ENCODE results near the gene SYNE2.
"Not testable (repeated sequence)": the region's sequence is repeated elsewhere in the genome, so short reads cannot be mapped to it uniquely, and the experiment has no call there.

SYNE2 gene

GRCh38 chr14:63991833-63992232 lies 139.0 kb downstream of the SYNE2 start:
- H3K27ac ChIP-seq, result peak overlapping the region in 3 of 21 experiments; percentile 37 to 65 (median 64)

DNA sequence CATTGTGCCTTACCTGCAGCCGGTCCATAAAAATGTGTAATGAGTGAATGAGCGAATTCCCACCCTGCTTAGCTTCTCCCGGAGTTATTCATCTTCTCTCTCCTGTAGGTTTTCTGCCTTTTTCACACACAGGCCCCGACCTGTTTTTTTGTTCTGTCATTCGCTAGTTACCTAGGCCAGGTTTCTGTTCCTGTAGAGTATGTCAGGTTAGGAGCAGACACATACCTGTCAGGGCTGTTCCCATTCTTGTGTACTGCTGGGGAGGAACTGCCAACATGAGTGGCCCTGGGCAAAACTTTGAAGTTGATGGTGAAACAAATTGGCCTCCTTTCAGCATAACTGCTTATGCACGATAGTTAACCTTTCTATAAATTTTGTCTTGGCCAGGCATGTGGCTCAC lies 140.1 kb downstream of the SYNE2 start:
- peak overlapping the region in 6 of 21 experiments; percentile 13 to 65 (median 48) for H3K27ac ChIP-seq
- no peak overlapping the region for H3K4me3 ChIP-seq

More at GRCh38 chr14:63991833-63992232, 139.0 kb downstream of the SYNE2 start:
- no peak overlapping the region for H3K4me3 ChIP-seq

GRCh38 chr14:63993992-63994391 lies 141.2 kb downstream of the SYNE2 start:
- Histone ChIP-seq H3K4me3 (no peak overlapping the region), H3K27ac (no peak overlapping the region)

DNA sequence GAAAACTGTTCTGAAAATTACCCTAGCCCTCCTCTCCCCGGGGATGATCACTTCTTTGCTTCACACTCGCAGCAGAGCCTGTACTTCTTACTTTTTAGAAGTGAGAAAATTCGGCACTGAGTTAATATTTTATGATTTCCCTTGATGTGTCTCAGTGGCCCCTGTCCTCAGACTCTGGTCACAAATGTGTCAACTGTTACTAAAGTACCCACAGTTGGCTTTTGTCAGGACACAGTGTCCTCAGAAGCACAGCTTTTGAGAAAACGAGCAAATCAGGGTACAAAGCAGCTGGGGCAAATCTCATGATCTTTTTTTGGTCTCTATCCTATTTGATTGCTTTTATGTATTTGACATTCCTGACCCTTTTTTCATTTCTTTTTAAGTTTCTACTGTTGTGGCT lies 142.5 kb downstream of the SYNE2 start:
- Histone ChIP-seq H3K4me3 (no peak overlapping the region), H3K27ac (no peak overlapping the region)

GRCh38 chr14:63996016-63996415 lies 143.2 kb downstream of the SYNE2 start:
- Histone ChIP-seq H3K27ac (no peak overlapping the region), H3K4me3 (no peak overlapping the region)

DNA sequence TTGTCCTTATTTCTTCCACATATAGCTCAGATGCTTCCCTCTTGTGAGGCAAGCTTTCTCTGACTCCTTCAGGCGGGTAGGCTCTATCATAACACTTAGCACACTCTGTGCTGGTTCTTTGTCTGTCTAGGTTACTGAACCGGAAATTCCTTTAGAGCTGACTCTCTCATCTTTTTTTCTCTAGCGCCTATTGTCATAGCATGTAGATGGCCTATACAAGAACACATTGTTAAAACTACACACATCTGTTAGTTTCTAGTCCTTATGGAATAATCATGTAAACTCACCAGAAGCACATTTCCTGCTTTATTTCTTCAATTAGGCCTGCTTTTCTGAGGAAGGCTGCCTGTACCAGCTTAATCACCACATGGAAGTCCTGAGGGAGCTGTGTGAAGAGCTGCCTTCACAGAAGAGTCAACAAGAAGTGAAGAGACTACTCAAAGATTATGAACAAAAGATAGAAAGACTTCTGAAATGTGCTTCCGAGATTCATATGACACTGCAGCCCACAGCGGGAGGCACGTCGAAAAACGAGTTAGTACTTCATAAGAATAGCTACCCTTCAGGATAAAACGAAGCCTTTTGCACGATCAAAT lies 143.9 kb downstream of the SYNE2 start:
- Histone ChIP-seq H3K4me3 (no peak overlapping the region), H3K27ac (no peak overlapping the region)

DNA sequence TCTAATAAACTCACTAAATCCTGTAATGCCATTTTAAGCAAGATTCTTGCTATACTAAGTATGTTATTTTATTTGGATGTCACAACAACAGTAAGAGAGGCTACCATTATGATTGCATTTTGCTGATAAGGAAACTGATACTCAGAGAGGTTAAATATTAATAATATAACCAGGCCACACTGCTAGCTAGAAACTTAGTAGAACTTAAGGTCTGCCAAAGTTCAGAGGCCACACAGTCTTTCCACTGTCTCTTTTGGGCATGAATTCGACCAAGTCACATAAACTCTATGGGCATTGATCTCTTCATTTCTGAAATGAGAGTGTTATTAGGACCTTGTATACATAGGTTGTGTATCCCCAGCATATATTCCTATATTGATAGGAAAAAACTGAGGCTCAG lies 147.9 kb downstream of the SYNE2 start:
- Histone ChIP-seq H3K27ac (no peak overlapping the region), H3K4me3 (no peak overlapping the region)

DNA sequence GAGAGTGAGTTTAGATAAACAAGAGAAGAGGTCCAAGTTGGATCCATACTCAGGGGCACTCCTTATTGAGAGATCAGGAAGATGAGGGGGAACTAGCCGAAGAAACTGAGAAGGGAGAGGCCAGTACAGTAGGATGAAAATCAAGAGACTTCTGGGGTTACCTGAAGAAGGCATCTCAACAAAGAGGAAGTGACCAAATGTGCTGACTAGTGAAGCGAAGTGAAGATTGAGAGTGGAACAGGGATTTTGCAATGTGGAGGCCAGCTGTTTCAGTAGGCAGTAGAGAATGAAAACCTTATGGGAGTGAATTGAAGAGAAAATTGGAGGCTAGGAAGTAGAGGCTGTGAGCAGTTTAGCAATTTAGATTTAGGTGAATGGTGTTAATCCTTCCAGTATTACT lies 153.0 kb downstream of the SYNE2 start:
- Histone ChIP-seq H3K4me3 (no peak overlapping the region), H3K27ac (no peak overlapping the region)

GRCh38 chr14:64008016-64008415 lies 155.2 kb downstream of the SYNE2 start:
- Histone ChIP-seq H3K4me3 (no peak overlapping the region), H3K27ac (no peak overlapping the region)

DNA sequence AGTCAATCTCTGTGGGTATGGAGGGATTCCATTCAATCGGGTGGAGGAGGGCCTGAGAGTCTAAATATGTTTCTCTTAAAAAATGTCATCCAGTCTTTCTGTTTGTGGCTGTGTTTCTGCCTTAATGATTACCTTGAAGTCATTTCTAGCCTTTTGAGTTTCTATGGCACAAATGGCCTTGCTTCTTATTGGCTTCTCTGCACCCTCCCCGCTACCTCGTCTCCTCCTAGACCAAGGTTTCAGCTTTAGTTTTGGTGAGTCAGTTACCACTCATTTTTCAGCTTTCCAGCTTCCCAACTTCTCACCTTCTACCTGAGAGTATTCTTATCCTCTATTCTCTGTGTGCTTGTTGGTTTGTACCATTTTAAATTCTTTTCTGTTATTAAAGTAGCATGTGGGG lies 159.2 kb downstream of the SYNE2 start:
- no peak overlapping the region for H3K27ac ChIP-seq
- no peak overlapping the region for H3K4me3 ChIP-seq

- H3K4me3 ChIP-seq, result no peak overlapping the region
- H3K27ac ChIP-seq, result no peak overlapping the region
Observed at GRCh38 chr14:64012720-64013119, 159.9 kb downstream of the SYNE2 start.

GRCh38 chr14:64025479-64025878 lies 172.7 kb downstream of the SYNE2 start:
- Histone ChIP-seq H3K4me3 (no peak overlapping the region), H3K27ac (no peak overlapping the region)

- H3K4me3 ChIP-seq, result no peak overlapping the region
Observed at GRCh38 chr14:64026600-64026999, 173.8 kb downstream of the SYNE2 start.

GRCh38 chr14:64035143-64035542 lies 182.3 kb downstream of the SYNE2 start:
- Histone ChIP-seq H3K27ac (no peak overlapping the region), H3K4me3 (no peak overlapping the region)

More at GRCh38 chr14:64026600-64026999, 173.8 kb downstream of the SYNE2 start:
- H3K27ac ChIP-seq, result no peak overlapping the region

GRCh38 chr14:64037869-64038745 lies 185.3 kb downstream of the SYNE2 start:
- H3K27ac ChIP-seq, result not testable (repeated sequence)

DNA sequence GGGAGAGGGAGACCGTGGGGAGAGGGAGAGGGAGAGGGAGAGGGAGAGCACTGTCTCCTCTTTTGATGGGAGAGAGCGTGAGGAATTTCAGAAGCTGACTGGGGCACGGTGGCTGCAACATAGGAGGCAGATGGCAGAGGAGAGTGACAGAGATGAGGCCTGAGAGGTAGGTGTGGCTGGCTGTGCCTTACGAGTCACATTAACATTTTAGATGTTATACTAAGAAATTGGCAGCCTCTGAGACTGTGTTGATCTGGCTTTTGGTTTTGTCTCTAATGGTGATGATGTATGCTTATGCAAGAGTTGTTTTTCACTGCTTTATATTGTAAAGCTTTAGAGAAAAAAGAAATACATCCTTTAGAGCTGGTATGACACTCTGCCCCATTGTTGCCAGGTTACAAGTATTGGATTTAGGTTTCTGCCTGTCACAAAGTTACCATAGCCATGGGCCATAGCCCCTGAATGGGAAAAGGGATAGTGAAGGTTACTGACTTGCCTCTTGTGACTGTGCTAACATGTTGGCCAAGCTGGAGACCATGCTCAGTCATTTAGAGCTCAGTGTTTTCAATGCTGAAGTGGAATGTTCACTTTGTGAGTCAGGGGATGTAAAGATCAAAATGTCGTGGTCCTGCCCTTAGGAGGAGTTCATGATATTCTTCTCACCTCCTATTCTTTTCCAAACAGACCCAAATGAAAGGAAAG lies 186.2 kb downstream of the SYNE2 start:
- Histone ChIP-seq H3K27ac (no peak overlapping the region), H3K4me3 (no peak overlapping the region)

More at GRCh38 chr14:64037869-64038745, 185.3 kb downstream of the SYNE2 start:
- not testable (repeated sequence) for H3K4me3 ChIP-seq

GRCh38 chr14:64040044-64040443 lies 187.2 kb downstream of the SYNE2 start:
- Histone ChIP-seq H3K4me3 (no peak overlapping the region), H3K27ac (no peak overlapping the region)

DNA sequence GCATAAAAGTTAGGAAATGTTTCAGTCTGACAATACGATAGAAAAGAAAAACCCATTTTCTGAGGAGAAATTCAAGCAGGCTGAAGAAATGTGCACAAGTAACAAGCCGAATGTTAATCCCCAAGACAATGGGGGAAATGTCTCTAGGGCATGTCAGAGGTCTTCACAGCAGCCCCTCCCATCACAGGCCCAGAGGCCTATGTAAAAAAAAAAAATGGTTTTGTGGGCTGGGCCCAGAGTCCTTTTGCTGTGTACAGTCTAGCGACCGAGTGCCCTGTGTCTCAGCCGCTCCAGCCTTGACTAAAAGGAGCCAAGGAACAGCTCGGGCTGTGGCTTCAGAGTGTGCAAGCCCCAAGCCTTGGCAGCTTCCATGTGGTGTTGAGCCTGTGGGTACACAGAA lies 190.5 kb downstream of the SYNE2 start:
- H3K27ac ChIP-seq, H3K4me3 ChIP-seq: not testable (repeated sequence)

GRCh38 chr14:64045091-64045490 lies 192.3 kb downstream of the SYNE2 start:
- Histone ChIP-seq H3K4me3 (no peak overlapping the region), H3K27ac (no peak overlapping the region)

DNA sequence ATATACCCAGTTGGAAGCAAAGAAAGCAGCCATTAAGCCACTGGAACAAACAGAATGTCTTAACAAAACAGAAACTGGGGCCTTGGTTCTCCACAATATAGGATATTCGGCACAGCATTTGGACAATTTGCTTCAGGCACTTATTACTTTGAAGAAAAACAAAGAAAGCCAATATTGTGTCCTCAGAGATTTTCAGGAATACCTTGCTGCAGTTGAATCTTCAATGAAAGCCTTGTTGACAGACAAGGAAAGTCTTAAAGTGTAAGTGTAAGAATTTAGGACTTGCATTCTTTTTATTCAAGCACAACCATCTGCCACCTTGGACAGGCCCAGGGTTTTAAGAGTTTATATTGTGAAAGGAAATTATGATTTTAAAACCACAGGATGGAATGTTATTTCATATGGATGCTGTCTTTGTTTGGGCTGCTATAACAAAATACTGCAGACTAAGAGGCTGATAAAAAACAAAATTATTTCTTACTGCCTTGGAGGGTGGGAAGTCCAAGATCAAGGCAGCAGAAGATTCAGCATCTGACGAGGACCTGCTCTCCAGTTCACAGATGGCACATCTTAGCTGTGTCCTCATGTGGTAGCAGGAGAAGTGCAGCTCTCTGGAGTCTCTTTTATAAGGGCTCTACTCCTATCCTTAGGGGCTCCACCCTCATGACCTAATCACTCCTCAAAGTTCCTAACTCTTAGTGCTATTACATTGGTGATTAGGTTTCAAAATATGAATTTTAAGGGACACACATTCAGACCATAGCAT lies 197.0 kb downstream of the SYNE2 start:
- no peak overlapping the region for H3K4me3 ChIP-seq
- H3K27ac ChIP-seq, result no peak overlapping the region
